Measurements from ENCODE around the gene NOC3L.
A peak's percentile ranks its signal among the peaks of the same experiment; 100 is the strongest.
"Not testable (repeated sequence)": the region's sequence is repeated elsewhere in the genome, so short reads cannot be mapped to it uniquely, and the experiment has no call there.

NOC3L gene

DNA sequence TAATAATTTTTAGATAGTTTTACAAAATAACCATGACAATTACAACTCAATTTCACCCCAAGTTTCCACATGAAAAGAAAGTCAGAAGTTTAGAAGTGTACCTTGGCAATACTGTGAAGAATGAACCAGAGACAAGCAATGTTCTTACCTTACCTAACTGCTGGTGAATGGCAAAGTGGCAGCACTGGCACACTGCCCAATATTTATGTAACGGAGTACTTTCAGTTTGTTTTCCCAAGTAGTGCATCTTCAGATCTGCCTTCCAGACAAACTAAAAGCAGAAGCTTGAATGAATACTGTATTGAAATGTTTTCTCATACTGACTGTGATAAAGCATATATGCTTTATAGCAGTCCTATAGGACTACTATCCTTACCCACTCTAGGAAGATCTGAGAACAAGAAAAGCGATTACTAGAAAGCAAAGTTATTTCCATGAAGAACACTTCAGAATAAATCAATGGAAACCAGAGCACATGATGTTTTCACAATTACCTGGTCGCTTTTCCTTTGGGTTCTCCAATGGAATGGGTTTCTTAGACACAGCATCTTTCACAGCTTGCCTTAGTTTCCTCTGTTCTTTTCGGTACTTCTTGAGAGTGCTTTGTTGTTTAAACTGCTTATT is 1.5 kb downstream of the NOC3L start:
- peak; percentile 22 for DNase-seq

DNA sequence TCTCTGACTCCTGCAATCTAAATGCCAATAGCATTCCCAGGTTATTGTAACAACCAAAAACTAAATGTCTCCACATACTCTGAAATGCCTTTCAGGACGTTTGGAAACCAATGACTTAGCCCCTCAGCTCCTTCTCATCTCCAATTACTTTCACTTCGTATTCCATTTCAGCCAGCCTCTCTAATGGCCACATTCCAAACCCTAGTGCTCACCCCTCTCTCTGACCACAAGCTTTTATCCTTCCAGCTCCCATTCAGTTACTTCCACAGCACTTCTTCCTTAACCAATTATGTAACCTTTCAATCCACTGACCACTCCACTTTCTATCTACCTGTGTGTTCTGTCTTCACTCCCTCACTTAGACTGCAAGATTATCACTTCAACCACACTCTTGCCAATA is 4.3 kb downstream of the NOC3L start:
- peak; percentile 19 for DNase-seq

GRCh38 chr10:94357193-94357592 is 5.5 kb downstream of the NOC3L start:
- no peak for DNase-seq

- no peak for DNase-seq
Measured at GRCh38 chr10:94355841-94356240, 6.9 kb downstream of the NOC3L start.

DNA sequence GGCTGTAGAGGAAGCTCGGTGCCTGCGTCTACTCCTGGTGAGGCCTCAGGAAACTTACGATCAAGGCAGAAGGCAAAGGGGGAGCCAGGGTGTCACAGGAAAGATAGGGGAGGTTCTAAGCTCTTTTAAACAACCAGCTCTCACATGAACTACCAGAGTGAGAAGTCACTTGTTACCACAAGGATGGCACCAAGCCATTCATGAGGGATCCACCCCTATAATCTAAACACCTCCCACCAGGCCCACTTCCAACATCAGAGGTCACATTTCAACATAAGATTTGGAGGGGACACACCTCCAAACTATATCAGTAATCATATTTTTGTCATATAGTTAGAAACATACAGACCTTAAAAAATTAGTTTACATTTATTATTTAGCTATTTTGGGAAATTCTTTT is 9.4 kb downstream of the NOC3L start:
- no peak for DNase-seq

DNA sequence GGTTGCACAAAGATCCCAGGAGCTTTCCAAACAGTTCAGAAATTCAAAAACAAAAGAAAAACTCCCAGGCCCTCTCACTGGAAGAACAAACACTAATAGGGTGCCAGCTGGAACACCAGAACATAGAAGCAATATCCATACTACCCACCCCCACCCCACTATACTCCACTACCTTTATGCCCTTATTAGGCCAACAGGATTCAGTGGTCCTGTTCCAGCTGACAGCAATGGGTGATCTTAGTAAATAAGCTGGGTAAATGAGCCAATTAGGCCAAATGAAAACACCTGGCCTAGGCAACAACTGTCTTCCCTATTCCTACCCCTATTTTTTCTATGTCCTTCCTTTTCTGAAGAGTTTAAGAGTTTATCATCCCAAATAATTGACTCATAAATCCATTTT is 11.7 kb downstream of the NOC3L start:
- no peak for DNase-seq

DNA sequence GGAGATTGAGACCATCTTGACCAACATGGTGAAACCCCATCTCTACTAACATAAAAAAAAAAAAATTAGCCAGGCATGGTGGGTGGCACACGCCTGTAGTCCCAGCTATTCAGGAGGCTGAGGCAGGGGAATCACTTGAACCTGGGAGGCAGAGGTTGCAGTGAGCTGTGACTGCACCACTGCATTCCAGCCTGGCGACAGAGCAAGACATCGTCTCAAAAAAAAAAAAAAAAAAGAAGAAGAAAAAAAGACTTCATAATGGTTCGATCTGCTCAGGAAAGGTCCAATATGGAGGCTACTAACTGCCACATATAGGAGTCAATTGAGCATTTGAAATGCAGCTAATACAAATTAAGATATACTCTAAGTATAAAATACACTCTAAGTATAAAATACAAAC is 12.2 kb downstream of the NOC3L start:
- not testable (repeated sequence) for DNase-seq

- no peak for DNase-seq
Measured at GRCh38 chr10:94349327-94349726, 13.4 kb downstream of the NOC3L start.

GRCh38 chr10:94344522-94345122 is 18.1 kb downstream of the NOC3L start:
- no peak for DNase-seq

GRCh38 chr10:94343151-94343550 is 19.6 kb downstream of the NOC3L start:
- DNase-seq: no peak

- no peak for DNase-seq
Measured at GRCh38 chr10:94334857-94335256, 27.9 kb downstream of the NOC3L start.

- no peak for DNase-seq
Measured at GRCh38 chr10:94333051-94333450, 29.7 kb downstream of the NOC3L start.

- DNase-seq: no peak
Measured at GRCh38 chr10:94328613-94329012, 34.1 kb downstream of the NOC3L start.

DNA sequence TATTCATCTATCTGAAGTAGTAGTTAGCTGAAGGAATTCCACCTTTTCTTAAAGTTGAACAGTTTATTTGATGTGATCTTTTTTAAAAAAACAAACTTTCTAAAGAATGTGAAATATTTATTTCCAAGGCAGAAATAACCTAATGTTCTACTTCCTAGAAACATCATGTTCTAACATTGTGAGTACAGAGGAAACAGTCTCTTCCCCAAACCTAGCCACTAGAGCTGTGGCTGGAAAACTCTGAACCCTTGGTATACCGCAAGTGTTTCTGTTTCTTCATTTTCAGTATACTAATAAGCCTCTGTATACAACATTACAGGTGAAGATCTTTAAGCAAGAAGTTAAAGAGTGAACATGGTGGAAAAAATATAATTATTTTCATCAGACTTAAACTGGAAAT is 35.1 kb downstream of the NOC3L start:
- DNase-seq: no peak

GRCh38 chr10:94324609-94325233 is 38.0 kb downstream of the NOC3L start:
- no peak for DNase-seq

- peak; percentile 79 for DNase-seq
Measured at GRCh38 chr10:94320285-94320914, 42.3 kb downstream of the NOC3L start.

GRCh38 chr10:94316560-94316959 is 46.2 kb downstream of the NOC3L start:
- DNase-seq: no peak

- DNase-seq: no peak
Measured at GRCh38 chr10:94315975-94316464, 46.7 kb downstream of the NOC3L start.

DNA sequence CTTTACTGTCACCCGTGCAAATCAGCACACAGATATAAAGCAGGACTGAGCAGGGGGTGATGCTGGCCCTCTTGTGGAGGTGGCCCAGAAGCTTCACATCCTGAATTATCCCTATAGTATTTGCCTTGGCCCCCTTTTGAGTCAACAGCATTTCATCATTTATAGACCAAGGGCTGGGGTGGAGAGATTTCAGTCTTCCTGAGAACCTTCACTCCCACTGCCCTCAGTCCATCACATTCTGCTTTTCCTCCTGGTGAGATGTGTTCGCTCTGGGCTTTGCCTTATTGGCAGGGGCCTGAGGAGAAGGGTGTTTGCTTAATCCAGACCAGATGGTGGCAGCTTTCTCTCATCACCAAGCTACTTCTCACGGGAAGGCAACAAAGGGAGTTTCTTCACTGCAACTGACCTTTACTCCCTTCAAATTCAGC is 47.7 kb downstream of the NOC3L start:
- DNase-seq: no peak

GRCh38 chr10:94310369-94310768 is 52.4 kb downstream of the NOC3L start:
- DNase-seq: no peak

DNA sequence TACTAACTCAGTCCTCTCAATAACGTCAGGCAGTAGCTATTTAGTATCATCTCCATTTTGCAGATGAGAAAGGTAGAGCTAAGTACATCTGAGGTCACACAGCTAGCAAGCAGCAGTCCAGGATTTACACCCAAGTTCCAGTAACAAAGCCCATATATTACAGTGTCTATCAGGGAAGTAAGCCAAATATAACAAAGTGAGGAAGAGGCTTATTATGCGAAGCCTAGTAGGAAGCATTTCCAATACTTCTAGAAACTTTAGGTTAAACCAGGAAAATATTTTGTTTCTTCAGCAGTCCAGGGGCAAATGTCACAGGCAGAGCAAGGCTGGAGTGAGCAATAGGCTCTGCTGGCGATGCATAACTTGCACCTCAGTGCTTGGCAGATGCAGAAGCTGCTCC is 53.9 kb downstream of the NOC3L start:
- no peak for DNase-seq

- no peak for DNase-seq
Measured at GRCh38 chr10:94307046-94307615, 55.6 kb downstream of the NOC3L start.

GRCh38 chr10:94303929-94304328 is 58.8 kb downstream of the NOC3L start:
- no peak for DNase-seq

DNA sequence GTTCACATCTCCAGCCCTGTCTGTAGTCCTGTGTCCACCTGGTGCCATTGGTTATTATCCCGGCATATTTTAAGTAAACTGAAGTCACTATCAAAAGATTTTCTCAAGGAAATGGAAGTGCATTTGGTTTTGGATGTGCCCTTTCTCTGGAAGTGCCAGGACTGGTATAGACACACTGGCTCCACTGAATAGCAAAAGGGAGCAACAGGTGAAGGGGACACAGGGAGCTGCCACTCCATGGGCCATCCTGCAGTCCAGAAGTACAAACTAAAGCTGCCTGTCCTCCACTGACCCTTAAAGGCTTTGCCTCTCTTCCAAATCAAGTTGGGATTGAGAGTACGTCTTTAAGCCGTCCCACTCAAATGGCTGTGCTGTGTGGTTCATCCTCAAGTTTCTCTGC is 62.7 kb downstream of the NOC3L start:
- DNase-seq: no peak

All from DMS53 (cell line).